K562 (cell line): ENCODE data around the gene LY6G6D. TPM values are rescaled to one million over a fixed set of nuclear protein-coding genes. Genes with fewer than 3 reads are reported as not detected.
A peak's percentile ranks its signal among the peaks of the same experiment; 100 is the strongest.

ENCODE experiments used
- ARID1B ChIP-seq: fragments of 450-650 bp; IDR thresholded peaks from 2 replicates; pipeline ENCODE4 v1.6.1; 2016; ENCODE audit warnings: antibody characterized with exemption, mild to moderate bottlenecking, inconsistent platforms
- ARNT ChIP-seq, 2 experiments: fragments of 450-650 bp; IDR thresholded peaks; 2 replicates each; pipeline ENCODE4 v1.6.1; 2016; ENCODE audit warnings: mild to moderate bottlenecking in 1 of 2
- CTCF ChIP-seq, 3 experiments: IDR thresholded peaks in 2 of 3; conservative IDR thresholded peaks in 1 of 3; 2 replicates each; pipeline ENCODE4 v1.5.1; 2011 to 2012; ENCODE audit warnings: low read length in 3 of 3, mild to moderate bottlenecking in 3 of 3, control low read depth in 2 of 3, improper control_type of control experiment in 1 of 3, inconsistent platforms in 1 of 3, low read depth in 1 of 3, mixed read lengths in 1 of 3, moderate library complexity in 1 of 3; ENCODE audit not compliant: insufficient read depth in 2 of 3
- FIP1L1 ChIP-seq: fragments of 200-400 bp; formaldehyde crosslinking; IDR thresholded peaks from 2 replicates; pipeline ENCODE4 v1.6.1; 2018; ENCODE audit warnings: mild to moderate bottlenecking, low read depth, low read length; ENCODE audit not compliant: poor library complexity, severe bottlenecking
- GTF2B ChIP-seq: IDR thresholded peaks from 2 replicates; pipeline ENCODE4 v1.6.1; 2011; ENCODE audit not compliant: insufficient read length; ENCODE audit errors: extremely low read depth
- HDGF ChIP-seq: fragments of 450-650 bp; IDR thresholded peaks from 2 replicates; pipeline ENCODE4 v1.6.1; 2016
- HMG20A ChIP-seq: fragments of 450-650 bp; formaldehyde crosslinking; conservative IDR thresholded peaks from 2 replicates; pipeline ENCODE4 v1.4.0; 2020; ENCODE audit warnings: mild to moderate bottlenecking, mixed read lengths
- HMGXB4 ChIP-seq: sonication (generic); formaldehyde crosslinking; IDR thresholded peaks from 2 replicates; pipeline ENCODE4 v1.8.1; 2023; ENCODE audit warnings: mild to moderate bottlenecking, missing genetic modification reagents
- LEF1 ChIP-seq: fragments of 450-650 bp; IDR thresholded peaks from 2 replicates; pipeline ENCODE4 v1.6.1; 2016; ENCODE audit warnings: mild to moderate bottlenecking
- MBD2 ChIP-seq: sonication (generic); IDR thresholded peaks from 2 replicates; pipeline ENCODE4 v1.6.1; 2016; ENCODE audit warnings: low read depth, borderline replicate concordance
- MEIS2 ChIP-seq: fragments of 450-650 bp; IDR thresholded peaks from 2 replicates; pipeline ENCODE4 v1.6.1; 2014; ENCODE audit warnings: mild to moderate bottlenecking; ENCODE audit not compliant: partially characterized antibody
- MTA3 ChIP-seq: fragments of 450-650 bp; formaldehyde crosslinking; IDR thresholded peaks from 2 replicates; pipeline ENCODE4 v1.6.1; 2017; ENCODE audit warnings: mild to moderate bottlenecking, borderline replicate concordance
- PHF21A ChIP-seq: fragments of 450-650 bp; IDR thresholded peaks from 2 replicates; pipeline ENCODE4 v1.6.1; 2017; ENCODE audit warnings: low read depth, borderline replicate concordance
- POLR2G ChIP-seq: fragments of 200-400 bp; formaldehyde crosslinking; IDR thresholded peaks from 2 replicates; pipeline ENCODE4 v1.6.1; 2017; ENCODE audit warnings: low read depth, mild to moderate bottlenecking, antibody characterized with exemption, low read length, moderate library complexity
- PREB ChIP-seq: sonication (generic); formaldehyde crosslinking; IDR thresholded peaks from 2 replicates; pipeline ENCODE4 v1.8.1; 2023; ENCODE audit warnings: mild to moderate bottlenecking, missing genetic modification reagents
- PTBP1 ChIP-seq: fragments of 200-400 bp; formaldehyde crosslinking; IDR thresholded peaks from 2 replicates; pipeline ENCODE4 v1.6.1; 2017; ENCODE audit warnings: low read depth, low read length
- RBM22 ChIP-seq: fragments of 200-400 bp; formaldehyde crosslinking; IDR thresholded peaks from 2 replicates; pipeline ENCODE4 v1.6.1; 2018; ENCODE audit warnings: low read length, low read depth; ENCODE audit not compliant: poor library complexity, severe bottlenecking
- RBM39 ChIP-seq: fragments of 200-400 bp; formaldehyde crosslinking; optimal IDR thresholded peaks from 2 replicates; pipeline ENCODE3; 2018; ENCODE audit warnings: low read depth, low read length
- SAFB ChIP-seq: fragments of 200-400 bp; formaldehyde crosslinking; IDR thresholded peaks from 2 replicates; pipeline ENCODE4 v1.6.1; 2017; ENCODE audit warnings: low read depth, low read length, borderline replicate concordance
- SMAD3 ChIP-seq: fragments of 450-650 bp; formaldehyde crosslinking; conservative IDR thresholded peaks from 2 replicates; pipeline ENCODE4 v1.4.0; 2020; ENCODE audit warnings: mild to moderate bottlenecking
- SRSF3 ChIP-seq: fragments of 200-400 bp; formaldehyde crosslinking; IDR thresholded peaks from 2 replicates; pipeline ENCODE4 v1.6.1; 2016; ENCODE audit warnings: mild to moderate bottlenecking, low read length, moderate library complexity; ENCODE audit not compliant: insufficient read depth
- TCF15 ChIP-seq: fragments of 250-450 bp; sonication (Bioruptor Pico); IDR thresholded peaks from 2 replicates; pipeline ENCODE4 v1.8.0; 2022; ENCODE audit warnings: moderate library complexity, mild to moderate bottlenecking, inconsistent platforms
- ZNF133 ChIP-seq: fragments of 250-450 bp; sonication (Bioruptor Pico); IDR thresholded peaks from 2 replicates; pipeline ENCODE4 v1.4.0; 2020; ENCODE audit warnings: mild to moderate bottlenecking
- ZNF146 ChIP-seq: IDR thresholded peaks from one replicate; pipeline ENCODE4 v1.6.1; 2018; ENCODE audit warnings: missing compliant biosample characterization; ENCODE audit not compliant: unreplicated experiment
- polyA plus RNA-seq, 8 experiments: library from polyadenylated mRNA; depleted of rRNA in 4 of 8; stranded (reverse) in 5 of 8; unstranded in 3 of 8; fragments of >200 nt; fragmentation: Nextera tagmentation in 2 of 8; fragmentation: Illumina TruSeq in 1 of 8; extraction: Ambion mirVana in 2 of 8; extraction: Trizol in 1 of 8; gene quantifications; 2 replicates each; pipeline versions ENCODE4 v1.2.1 to v1.2.3, GENCODE V29; 2011 to 2014; ENCODE audit warnings: inconsistent platforms in 1 of 8, missing spikeins in 1 of 8
- total RNA-seq, 7 experiments: library from RNA; depleted of rRNA in 6 of 7; stranded (reverse); fragments of >200 nt in 6 of 7; fragmentation: Illumina TruSeq in 2 of 7; extraction: Trizol in 2 of 7; gene quantifications; 2 replicates each; pipeline versions ENCODE4 v1.2.1 to v1.2.3, GENCODE V29; 2011 to 2021; ENCODE audit warnings: low replicate concordance in 1 of 7

LY6G6D gene
- total and polyA plus RNA-seq, 9 of the 15 experiments (the other 6 are each of a cell fraction or from before 2014, with no cell fraction given), result 0.30 to 0.38 TPM; not detected in 7

- TF ChIP-seq CTCF (IDR thresholded peaks at IDR 0.05 in 2 of 3, conservative IDR thresholded peaks at IDR 0.05 in 1 of 3; ENCODE audit: insufficient read depth in 2 of 3, low read depth in 1 of 3, low read length in 3 of 3) (peak in 2 of 3 experiments; percentile 20 to 26; a peak in 4 of 6 replicates), MBD2 (no peak), SMAD3 (peak; percentile 97), PHF21A (no peak), POLR2G (peak; percentile 91), SRSF3 (peak; percentile 74; the same call in 1 of the 2 replicates), ZNF146 (CRISPR knock-in tag) (no peak), ARID1B (no peak), SAFB (peak; percentile 86; the same call in 1 of the 2 replicates), GTF2B (no peak), HMGXB4 (peak; percentile 8; the same call in 1 of the 2 replicates), RBM39 (no peak), HDGF (no peak), TCF15 (CRISPR knock-in tag) (0 out of 2 replicates have a peak, but pooled peaks have one; percentile 64), HMG20A (CRISPR knock-in tag) (peak; percentile 94), PREB (CRISPR knock-in tag) (no peak), FIP1L1 (peak; percentile 98), MTA3 (no peak), ARNT (IDR thresholded peaks at IDR 0.05) (no peak), PTBP1 (no peak), RBM22 (peak; percentile 99), LEF1 (no peak), MEIS2 (no peak), ZNF133 (peak; percentile 61; the same call in 1 of the 2 replicates)
Measured at GRCh38 chr6:31729979-31730630, 15.0 kb downstream of the LY6G6D start (continued).
